GM23248 (cell line): ENCODE measurements around the gene UGDH. TPM values are rescaled to one million over a fixed set of nuclear protein-coding genes. Genes with fewer than 3 reads are reported as not detected.

ENCODE experiments used
- DNase-seq: peaks from one replicate; pipeline ENCODE4 v3.0.0-alpha.2; 2015
- H2AFZ ChIP-seq: fragments of 200-600 bp; sonication (generic); 2 replicates; pipeline ENCODE4 v1.6.1; 2016; ENCODE audit warnings: antibody characterized with exemption
- H3F3A ChIP-seq: fragments of 200-600 bp; sonication (generic); 2 replicates; pipeline ENCODE4 v1.6.1; 2016; ENCODE audit warnings: mild to moderate bottlenecking, antibody characterized with exemption, mixed run types; ENCODE audit not compliant: insufficient read depth
- H3K27ac ChIP-seq: fragments of 200-600 bp; sonication (generic); 2 replicates; pipeline ENCODE4 v1.5.1; 2016; ENCODE audit warnings: mild to moderate bottlenecking
- H3K27me3 ChIP-seq: fragments of 200-600 bp; sonication (generic); replicated peaks from 2 replicates; pipeline ENCODE4 v1.6.1; 2016; ENCODE audit warnings: mild to moderate bottlenecking; ENCODE audit not compliant: insufficient read depth
- H3K36me3 ChIP-seq: fragments of 200-600 bp; sonication (generic); 2 replicates; pipeline ENCODE4 v1.6.1; 2016; ENCODE audit warnings: low read depth, mild to moderate bottlenecking
- H3K4me1 ChIP-seq: fragments of 200-600 bp; sonication (generic); 2 replicates; pipeline ENCODE4 v1.6.1; 2016; ENCODE audit warnings: mild to moderate bottlenecking; ENCODE audit not compliant: insufficient read depth
- H3K4me2 ChIP-seq: fragments of 200-600 bp; sonication (generic); one replicate; pipeline ENCODE4 v1.6.1; 2016; ENCODE audit warnings: mild to moderate bottlenecking; ENCODE audit not compliant: unreplicated experiment
- H3K4me3 ChIP-seq: fragments of 200-600 bp; sonication (generic); 2 replicates; pipeline ENCODE4 v1.5.1; 2016; ENCODE audit warnings: mild to moderate bottlenecking
- H3K79me2 ChIP-seq: fragments of 200-600 bp; sonication (generic); 2 replicates; pipeline ENCODE4 v1.6.1; 2016; ENCODE audit warnings: mild to moderate bottlenecking; ENCODE audit not compliant: insufficient read depth
- H3K9ac ChIP-seq: fragments of 200-600 bp; sonication (generic); 2 replicates; pipeline ENCODE4 v1.6.1; 2016; ENCODE audit warnings: mild to moderate bottlenecking
- H3K9me2 ChIP-seq: fragments of 200-600 bp; sonication (generic); 2 replicates; pipeline ENCODE4 v1.6.1; 2016; ENCODE audit warnings: mixed run types, mild to moderate bottlenecking, moderate library complexity; ENCODE audit not compliant: insufficient read depth
- H3K9me3 ChIP-seq: fragments of 200-600 bp; sonication (generic); one replicate; pipeline ENCODE4 v1.6.1; 2017; ENCODE audit warnings: low read depth
- H4K20me1 ChIP-seq: fragments of 200-600 bp; sonication (generic); 2 replicates; pipeline ENCODE4 v1.6.0; 2016; ENCODE audit not compliant: insufficient read depth
- EZH2 ChIP-seq: fragments of 200-600 bp; sonication (generic); IDR thresholded peaks from 2 replicates; pipeline ENCODE4 v1.6.1; 2018; ENCODE audit warnings: antibody characterized with exemption, mild to moderate bottlenecking; ENCODE audit not compliant: insufficient read depth, poor library complexity, severe bottlenecking
- EZH2phosphoT487 ChIP-seq: fragments of 200-600 bp; sonication (generic); IDR thresholded peaks from 2 replicates; pipeline ENCODE4 v1.6.1; 2018; ENCODE audit warnings: antibody characterized with exemption, moderate library complexity, mild to moderate bottlenecking, low read depth; ENCODE audit not compliant: insufficient read depth
- WGBS, 2 experiments: methylation state at CpG; one replicate each; pipeline ENCODE4 v1.1.6; 2015 to 2017; ENCODE audit warnings: low lambda C conversion rate in 2 of 2, low coverage in 1 of 2; ENCODE audit errors: missing lambda C conversion rate in 2 of 2; 5-methylcytosine and 5-hydroxymethylcytosine counted together
- in situ Hi-C: fragments of 300-500 bp; cut with MboI; formaldehyde crosslinking; loops from 2 replicates; pipeline ENCODE4 v1.15.0; 2020
- polyA plus RNA-seq: library from polyadenylated mRNA; unstranded; fragments of >200 nt; fragmentation: Nextera tagmentation; extraction: Ambion mirVana; gene quantifications from 2 replicates; pipeline ENCODE4 v1.2.1, GENCODE V29; 2016
- total RNA-seq: library from RNA; depleted of rRNA; stranded (reverse); fragments of >200 nt; shearing (Covaris generic); gene quantifications from 2 replicates; pipeline ENCODE4 v1.2.3, GENCODE V29; 2014

UGDH gene
- total and polyA plus RNA-seq, 2 experiments from 2014 or later: 140 to 263 TPM

GRCh38 chr4:39490322-39490721 is 36.9 kb downstream of the UGDH start:
- H3K9ac ChIP-seq: no peak overlapping the region
- TF ChIP-seq EZH2 (no peak), EZH2phosphoT487 (no peak)
- in situ Hi-C loops: no loop called here
- H3K4me1 ChIP-seq: no peaks in the 10 kb centered on the region
- no peaks in the 10 kb centered on the region for H3K79me2 ChIP-seq
- H3K4me2 ChIP-seq: no peak overlapping the region
- H3K27ac ChIP-seq: no peak overlapping the region
- H4K20me1 ChIP-seq: no peaks in the 10 kb centered on the region
- H2AFZ ChIP-seq: no peak overlapping the region
- no peaks in the 10 kb centered on the region for H3K36me3 ChIP-seq
- WGBS, 2 experiments: 82 to 92% methylated on average over 2 of the region's 2 CpGs
- no peaks in the 10 kb centered on the region for H3K9me3 ChIP-seq
- H3F3A ChIP-seq: 0 out of 2 replicates have a peak, but pooled peaks cover under 1% of the 10 kb centered on the region
- no peak overlapping the region for H3K4me3 ChIP-seq
- no peaks in the 10 kb centered on the region for H3K27me3 ChIP-seq
- no peaks in the 10 kb centered on the region for H3K9me2 ChIP-seq
- DNase-seq: no peak

DNA sequence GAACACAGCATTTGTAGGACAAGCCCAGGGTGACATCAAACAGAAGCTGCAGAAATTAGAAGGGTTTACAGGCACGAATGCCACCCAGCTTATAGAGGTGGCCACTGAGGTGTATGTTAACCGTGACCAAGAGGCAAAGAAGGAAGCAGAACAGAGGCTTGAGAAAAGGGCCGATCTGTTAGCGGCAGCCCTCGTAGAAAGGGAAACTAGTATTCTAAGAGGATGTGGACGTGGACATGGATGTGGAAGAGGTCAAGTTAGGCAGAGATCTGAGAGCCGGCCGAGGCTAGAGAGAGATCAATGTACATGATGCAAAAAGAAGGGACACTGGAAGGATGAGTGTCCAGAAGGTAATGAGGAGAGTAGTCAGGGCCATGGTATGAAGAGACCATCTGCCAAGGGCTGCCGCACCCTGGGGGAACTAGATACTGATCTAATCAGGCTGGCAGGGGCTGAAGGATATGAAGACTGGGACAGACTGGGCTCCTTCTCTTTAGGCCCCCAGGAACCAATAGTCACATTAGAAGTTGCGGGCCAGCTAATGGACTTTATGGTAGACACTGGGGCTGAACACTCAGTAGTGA is 40.9 kb downstream of the UGDH start:
- 83 to 89% methylated on average over 10 of the region's 10 CpGs for WGBS, 2 experiments
- DNase-seq: no peak
- Histone ChIP-seq H3K9me2 (no peaks in the 10 kb centered on the region), H3K9me3 (no peaks in the 10 kb centered on the region), H3K4me2 (no peak overlapping the region), H4K20me1 (no peaks in the 10 kb centered on the region), H2AFZ (no peak overlapping the region), H3K4me3 (no peak overlapping the region), H3K27me3 (no peaks in the 10 kb centered on the region), H3K27ac (no peak overlapping the region), H3K9ac (no peak overlapping the region), H3K36me3 (no peaks in the 10 kb centered on the region), H3K79me2 (no peaks in the 10 kb centered on the region), H3F3A (no peaks in the 10 kb centered on the region), H3K4me1 (no peaks in the 10 kb centered on the region)
- TF ChIP-seq EZH2phosphoT487 (no peak), EZH2 (no peak)
- in situ Hi-C loops: no loop called here

GRCh38 chr4:39484582-39485272 is 42.5 kb downstream of the UGDH start:
- H3K79me2 ChIP-seq: no peaks in the 10 kb centered on the region
- no peaks in the 10 kb centered on the region for H3K4me1 ChIP-seq
- TF ChIP-seq EZH2 (no peak), EZH2phosphoT487 (no peak)
- no peaks in the 10 kb centered on the region for H3K9me2 ChIP-seq
- H3F3A ChIP-seq: no peaks in the 10 kb centered on the region
- WGBS, 2 experiments: 72 to 82% methylated on average over 6 of the region's 6 CpGs
- H2AFZ ChIP-seq: no peak overlapping the region
- no peak overlapping the region for H3K4me2 ChIP-seq
- H3K27me3 ChIP-seq: no peaks in the 10 kb centered on the region
- no peak overlapping the region for H3K9ac ChIP-seq
- no peaks in the 10 kb centered on the region for H3K9me3 ChIP-seq
- H4K20me1 ChIP-seq: no peaks in the 10 kb centered on the region
- DNase-seq: no peak
- no peaks in the 10 kb centered on the region for H3K36me3 ChIP-seq
- no peak overlapping the region for H3K4me3 ChIP-seq
- in situ Hi-C loops: no loop called here
- no peak overlapping the region for H3K27ac ChIP-seq

- 0 out of 2 replicates have a peak, but pooled peaks cover 2% of the 10 kb centered on the region for H3K36me3 ChIP-seq
- H3K9ac ChIP-seq: no peak overlapping the region
- 84 to 86% methylated on average over 21 of the region's 21 CpGs for WGBS, 2 experiments
- no peak overlapping the region for H3K4me2 ChIP-seq
- no peak for DNase-seq
- no peaks in the 10 kb centered on the region for H3K79me2 ChIP-seq
- H3K27me3 ChIP-seq: no peaks in the 10 kb centered on the region
- no peaks in the 10 kb centered on the region for H4K20me1 ChIP-seq
- no peak overlapping the region for H3K27ac ChIP-seq
- TF ChIP-seq EZH2 (no peak), EZH2phosphoT487 (no peak)
- no peak overlapping the region for H3K4me3 ChIP-seq
- no peaks in the 10 kb centered on the region for H3K9me2 ChIP-seq
- no peak overlapping the region for H2AFZ ChIP-seq
- no peaks in the 10 kb centered on the region for H3K9me3 ChIP-seq
- H3K4me1 ChIP-seq: no peaks in the 10 kb centered on the region
- H3F3A ChIP-seq: peaks cover under 1% of the 10 kb centered on the region; the same call in 1 of the 2 replicates
- in situ Hi-C loops: no loop called here
Observed at GRCh38 chr4:39480902-39481695, 46.1 kb downstream of the UGDH start.
